GM12865 (cell line): ENCODE measurements around the gene GNAL.

Experiments used
- DNase-seq: peaks from one replicate; pipeline ENCODE4 v3.0.0; 2010; ENCODE audit warnings: low read depth
- H3K4me3 ChIP-seq: 2 replicates; pipeline ENCODE4 v1.5.1; 2011; ENCODE audit warnings: mild to moderate bottlenecking, low read depth, low read length, control low read depth
- TF ChIP-seq, protein P1 (sequence below): IDR thresholded peaks from 2 replicates; pipeline ENCODE4 v1.5.1; 2011; ENCODE audit warnings: low read length, control low read depth, low read depth, inconsistent platforms; ENCODE audit not compliant: insufficient read depth; ENCODE audit errors: missing control alignments

The GNAL gene

DNA sequence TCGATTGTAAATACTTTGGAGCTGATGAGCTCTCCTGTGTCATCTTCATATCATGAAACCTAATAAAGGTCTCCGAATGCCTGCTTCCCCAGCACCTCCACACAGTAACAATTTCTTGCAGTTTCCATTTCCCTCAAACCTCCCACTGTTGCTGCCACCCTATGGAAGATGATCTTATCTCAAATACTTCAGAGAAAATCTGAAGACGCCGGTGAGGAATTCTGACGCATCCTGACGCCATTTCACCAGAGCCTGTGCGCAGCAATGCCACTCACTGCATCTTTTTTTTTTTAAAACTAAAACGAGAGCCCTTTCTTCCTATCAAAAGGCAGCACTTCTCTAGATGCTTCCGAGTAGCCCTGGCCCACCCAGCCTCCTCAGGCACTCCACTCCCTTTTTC is 31.9 kb upstream of the GNAL start:
- no peak for DNase-seq
- TF ChIP-seq, protein P1, sequence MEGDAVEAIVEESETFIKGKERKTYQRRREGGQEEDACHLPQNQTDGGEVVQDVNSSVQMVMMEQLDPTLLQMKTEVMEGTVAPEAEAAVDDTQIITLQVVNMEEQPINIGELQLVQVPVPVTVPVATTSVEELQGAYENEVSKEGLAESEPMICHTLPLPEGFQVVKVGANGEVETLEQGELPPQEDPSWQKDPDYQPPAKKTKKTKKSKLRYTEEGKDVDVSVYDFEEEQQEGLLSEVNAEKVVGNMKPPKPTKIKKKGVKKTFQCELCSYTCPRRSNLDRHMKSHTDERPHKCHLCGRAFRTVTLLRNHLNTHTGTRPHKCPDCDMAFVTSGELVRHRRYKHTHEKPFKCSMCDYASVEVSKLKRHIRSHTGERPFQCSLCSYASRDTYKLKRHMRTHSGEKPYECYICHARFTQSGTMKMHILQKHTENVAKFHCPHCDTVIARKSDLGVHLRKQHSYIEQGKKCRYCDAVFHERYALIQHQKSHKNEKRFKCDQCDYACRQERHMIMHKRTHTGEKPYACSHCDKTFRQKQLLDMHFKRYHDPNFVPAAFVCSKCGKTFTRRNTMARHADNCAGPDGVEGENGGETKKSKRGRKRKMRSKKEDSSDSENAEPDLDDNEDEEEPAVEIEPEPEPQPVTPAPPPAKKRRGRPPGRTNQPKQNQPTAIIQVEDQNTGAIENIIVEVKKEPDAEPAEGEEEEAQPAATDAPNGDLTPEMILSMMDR, result no peak
- H3K4me3 ChIP-seq, result no peak overlapping the region

DNA sequence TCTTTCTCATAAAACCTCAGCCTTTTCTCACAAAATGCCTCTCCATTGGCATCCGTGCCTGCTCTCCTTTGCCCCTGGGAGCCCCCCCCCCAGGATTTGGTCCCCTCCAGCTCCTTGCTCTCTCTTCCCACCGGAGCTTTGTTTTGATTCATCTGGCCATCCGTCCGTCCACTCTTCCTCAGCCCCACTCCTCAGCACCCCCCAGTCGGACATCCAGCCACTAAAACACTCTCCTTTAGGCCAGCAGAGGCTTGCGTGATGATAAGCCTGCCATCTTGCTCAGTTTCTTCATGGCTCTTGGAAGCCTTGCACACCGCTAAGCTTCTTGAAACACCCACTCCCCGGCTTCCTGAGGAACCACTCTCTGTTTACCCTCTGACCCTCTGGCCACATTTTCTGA is 31.5 kb upstream of the GNAL start:
- H3K4me3 ChIP-seq, result no peak overlapping the region
- TF ChIP-seq, protein P1, result no peak
- DNase-seq, result no peak

DNA sequence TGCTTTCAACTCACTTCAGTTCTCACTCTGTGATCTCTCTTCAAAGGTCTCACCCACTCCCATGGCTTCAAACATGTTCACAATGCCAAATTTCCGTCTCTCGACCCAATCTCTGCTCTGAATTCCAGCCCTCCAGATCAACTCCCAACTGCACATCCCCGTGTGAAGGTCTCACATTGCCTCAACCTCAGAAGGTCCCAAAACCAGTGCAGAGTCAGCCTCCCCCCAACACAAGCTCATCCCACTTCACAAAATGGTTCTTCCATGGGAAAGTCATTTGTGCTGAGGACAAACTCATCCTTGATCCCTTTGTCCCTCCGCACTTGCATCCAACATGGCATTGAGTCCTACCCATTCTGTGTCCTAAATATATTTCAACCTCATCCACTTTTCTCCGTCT is 31.0 kb upstream of the GNAL start:
- DNase-seq, result no peak
- H3K4me3 ChIP-seq, result no peak overlapping the region
- TF ChIP-seq, protein P1, result no peak

DNA sequence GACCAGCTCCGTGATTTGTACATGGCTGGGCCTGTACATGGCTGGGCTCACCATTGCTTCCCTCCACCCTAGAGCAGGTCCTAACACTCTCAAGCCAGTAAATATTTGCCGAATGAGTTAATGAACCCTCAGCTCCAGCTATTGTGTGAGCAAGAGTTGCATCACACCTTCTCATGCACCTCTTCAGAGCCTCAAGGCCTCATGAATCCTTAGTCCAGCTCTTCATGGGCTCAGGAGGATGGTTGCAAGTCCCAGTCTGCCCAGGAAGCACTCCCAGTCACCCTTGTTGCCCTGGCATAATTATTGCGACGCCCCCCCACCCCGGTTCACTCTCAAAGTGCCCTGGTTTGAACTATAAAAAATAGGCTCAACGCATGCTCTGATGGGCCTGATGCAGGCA is 30.1 kb upstream of the GNAL start:
- DNase-seq, result no peak
- TF ChIP-seq, protein P1, result no peak
- no peak overlapping the region for H3K4me3 ChIP-seq

DNA sequence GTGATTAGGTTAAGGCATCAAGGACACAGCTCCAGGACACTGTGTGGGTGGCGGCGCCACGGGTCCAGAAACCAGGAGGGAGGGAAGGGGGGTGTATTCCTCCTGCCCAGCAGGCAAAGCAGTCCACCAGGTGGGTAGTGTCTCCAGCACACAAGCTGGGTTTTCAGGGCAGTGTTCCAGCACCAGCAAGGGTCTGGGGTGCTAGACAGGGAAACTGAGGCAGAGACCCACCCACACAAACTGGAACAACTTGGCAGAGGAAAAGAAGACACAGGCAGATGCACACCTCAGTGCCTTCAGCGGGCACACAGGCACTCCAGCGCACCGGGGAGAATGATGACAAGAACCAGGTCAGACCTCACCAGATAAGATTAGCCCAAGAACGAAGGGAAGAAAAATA is 28.4 kb upstream of the GNAL start:
- TF ChIP-seq, protein P1, result no peak
- no peak overlapping the region for H3K4me3 ChIP-seq
- no peak for DNase-seq

DNA sequence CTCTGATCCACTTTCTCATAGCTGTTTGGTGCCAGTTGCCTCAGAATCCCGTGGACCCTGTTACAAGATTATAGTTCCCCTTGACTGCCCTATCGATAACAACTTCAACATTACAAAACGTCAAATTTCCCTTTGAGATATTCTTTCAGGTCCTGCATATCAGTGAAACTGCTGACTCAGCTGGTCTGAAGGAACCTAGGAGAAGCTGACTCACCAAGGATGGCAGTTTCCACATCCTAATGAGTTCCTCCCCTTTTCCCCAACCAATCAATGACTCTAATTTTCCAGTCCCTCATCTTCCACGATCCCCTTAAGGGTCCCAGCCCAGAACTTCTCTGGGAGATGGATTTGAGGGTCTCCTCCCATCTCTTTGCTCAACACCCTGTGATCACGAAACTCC is 27.6 kb upstream of the GNAL start:
- DNase-seq, result no peak
- TF ChIP-seq, protein P1, result no peak
- no peak overlapping the region for H3K4me3 ChIP-seq

DNA sequence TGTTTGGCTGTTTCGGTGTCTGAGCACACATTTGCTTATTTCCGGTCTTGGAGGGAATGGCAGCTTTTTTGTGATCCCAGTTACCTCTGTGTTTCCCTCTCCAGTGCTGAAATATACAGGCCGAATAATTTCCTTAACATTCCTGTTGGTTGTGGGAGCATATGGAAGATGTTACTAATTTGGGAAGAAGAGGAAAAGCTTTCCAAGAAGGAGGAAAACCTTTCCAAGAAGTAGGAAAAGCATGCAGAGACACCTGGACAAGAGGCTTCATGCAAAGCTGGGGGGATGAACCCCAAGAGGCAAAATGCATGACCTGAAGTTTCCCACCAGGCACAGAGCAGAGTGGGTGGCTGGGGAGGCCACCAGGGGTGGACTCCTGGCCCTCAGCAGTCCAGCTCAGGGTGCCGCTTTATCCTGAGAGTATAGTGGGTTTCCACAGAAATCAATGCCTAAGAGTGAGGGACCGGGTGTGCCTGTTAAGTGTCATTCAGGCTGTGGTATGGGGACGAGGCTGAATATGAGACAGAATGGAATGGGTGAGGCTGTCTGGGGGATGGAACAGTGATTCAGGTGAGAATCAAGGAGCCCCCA is 25.5 kb upstream of the GNAL start:
- TF ChIP-seq, protein P1, result no peak
- no peak overlapping the region for H3K4me3 ChIP-seq
- DNase-seq, result no peak
